B cell (primary cell): ENCODE data around the gene ERN1.

ENCODE experiments used
- CTCF ChIP-seq: fragments of 200-600 bp; IDR thresholded peaks from one replicate; pipeline ENCODE4 v1.8.0; 2022; ENCODE audit warnings: antibody characterized with exemption, mild to moderate bottlenecking
- EZH2 ChIP-seq: IDR thresholded peaks from 2 replicates; pipeline ENCODE4 v1.6.1; 2012; ENCODE audit warnings: borderline replicate concordance, low read depth, mild to moderate bottlenecking, moderate library complexity, low read length; ENCODE audit not compliant: insufficient read depth, poor library complexity, severe bottlenecking

GRCh38 chr17:64064331-64064730, 65.6 kb downstream of the ERN1 start:
- TF ChIP-seq CTCF = no peak
- TF ChIP-seq EZH2 = no peak
